Neural cell (in vitro differentiated cells): ENCODE results near the gene PCP2. TPM values are rescaled to one million over a fixed set of nuclear protein-coding genes. Genes with fewer than 3 reads are reported as not detected.

Source experiments
- H2AFZ ChIP-seq: fragments of 200-600, 300-800 bp; sonication (generic), shearing (Covaris generic); 2 replicates; pipeline ENCODE4 v1.6.0; 2014; ENCODE audit warnings: low read depth, mild to moderate bottlenecking, antibody characterized with exemption, low read length, moderate library complexity
- H3F3A ChIP-seq: fragments of 200-600 bp; shearing (Covaris generic); 2 replicates; pipeline ENCODE4 v1.6.1; 2016; ENCODE audit warnings: mild to moderate bottlenecking, moderate library complexity, mixed read lengths, antibody characterized with exemption, low read length; ENCODE audit not compliant: insufficient read depth, poor library complexity, severe bottlenecking
- H3K27ac ChIP-seq: fragments of 200-600, 300-800 bp; sonication (generic), shearing (Covaris generic); 2 replicates; pipeline ENCODE4 v1.5.1; 2014; ENCODE audit warnings: mild to moderate bottlenecking, low read length, moderate library complexity
- H3K27me3 ChIP-seq: fragments of 300-800, 200-600 bp; sonication (generic), shearing (Covaris generic); 2 replicates; pipeline ENCODE4 v1.6.0; 2014; ENCODE audit warnings: mild to moderate bottlenecking, low read depth, low read length, moderate library complexity; ENCODE audit not compliant: insufficient read depth
- H3K36me3 ChIP-seq: fragments of 300-800, 200-600 bp; sonication (generic), shearing (Covaris generic); 2 replicates; pipeline ENCODE4 v1.5.1; 2014; ENCODE audit warnings: mild to moderate bottlenecking, antibody characterized with exemption, low read length, moderate library complexity; ENCODE audit not compliant: insufficient read depth
- H3K4me2 ChIP-seq: fragments of 300-800, 200-600 bp; sonication (generic), shearing (Covaris generic); 2 replicates; pipeline ENCODE4 v1.6.0; 2014; ENCODE audit warnings: mild to moderate bottlenecking, low read length
- H3K4me3 ChIP-seq: fragments of 300-800, 200-600 bp; sonication (generic), shearing (Covaris generic); 2 replicates; pipeline ENCODE4 v1.5.1; 2014; ENCODE audit warnings: mild to moderate bottlenecking, low read length, moderate library complexity
- H3K79me2 ChIP-seq: fragments of 200-600 bp; shearing (Covaris generic); replicated peaks from 2 replicates; pipeline ENCODE4 v1.6.0; 2014; ENCODE audit warnings: mild to moderate bottlenecking, low read length, moderate library complexity; ENCODE audit not compliant: insufficient read depth
- H3K9ac ChIP-seq: fragments of 300-800, 200-600 bp; sonication (generic), shearing (Covaris generic); 2 replicates; pipeline ENCODE4 v1.6.1; 2016; ENCODE audit warnings: mild to moderate bottlenecking, low read length, mixed read lengths
- H3K9me2 ChIP-seq: fragments of 200-600 bp; shearing (Covaris generic); 2 replicates; pipeline ENCODE4 v1.6.1; 2016; ENCODE audit warnings: mild to moderate bottlenecking, low read length, mixed read lengths; ENCODE audit not compliant: insufficient read depth
- H3K9me3 ChIP-seq: fragments of 200-600, 300-800 bp; sonication (generic), shearing (Covaris generic); 2 replicates; pipeline ENCODE4 v1.6.1; 2016; ENCODE audit warnings: mild to moderate bottlenecking, mixed run types, low read length, moderate library complexity, mixed read lengths
- H4K20me1 ChIP-seq: fragments of 200-600 bp; shearing (Covaris generic); 2 replicates; pipeline ENCODE4 v1.6.1; 2016; ENCODE audit warnings: mild to moderate bottlenecking, mixed run types; ENCODE audit not compliant: insufficient read depth
- CTCF ChIP-seq: fragments of 450-650 bp; IDR thresholded peaks from 2 replicates; pipeline ENCODE4 v1.5.1; 2014; ENCODE audit warnings: antibody characterized with exemption, mild to moderate bottlenecking, moderate library complexity; ENCODE audit not compliant: poor library complexity, severe bottlenecking
- EP300 ChIP-seq: fragments of 450-650 bp; conservative IDR thresholded peaks from 2 replicates; pipeline ENCODE4 v1.6.1; 2014; ENCODE audit warnings: antibody characterized with exemption, mild to moderate bottlenecking, moderate library complexity; ENCODE audit not compliant: poor library complexity, severe bottlenecking
- EZH2 ChIP-seq: fragments of 200-600, 300-800 bp; shearing (Covaris generic), sonication (generic); IDR thresholded peaks from 2 replicates; pipeline ENCODE4 v1.6.1; 2014; ENCODE audit warnings: antibody characterized with exemption, low read length, borderline replicate concordance, mild to moderate bottlenecking; ENCODE audit not compliant: insufficient read depth, poor library complexity, severe bottlenecking
- MXI1 ChIP-seq: fragments of 450-650 bp; conservative IDR thresholded peaks from 2 replicates; pipeline ENCODE4 v1.6.1; 2014; ENCODE audit warnings: antibody characterized with exemption, mild to moderate bottlenecking; ENCODE audit not compliant: poor library complexity, severe bottlenecking
- POLR2AphosphoS5 ChIP-seq: IDR thresholded peaks from 2 replicates; pipeline ENCODE4 v1.6.1; 2012
- RAD21 ChIP-seq: fragments of 450-650 bp; conservative IDR thresholded peaks from 2 replicates; pipeline ENCODE4 v1.6.1; 2014; ENCODE audit warnings: antibody characterized with exemption, mild to moderate bottlenecking, moderate library complexity
- SMC3 ChIP-seq: fragments of 450-650 bp; conservative IDR thresholded peaks from 2 replicates; pipeline ENCODE4 v1.6.1; 2014; ENCODE audit warnings: antibody characterized with exemption, mild to moderate bottlenecking, moderate library complexity; ENCODE audit not compliant: poor library complexity
- polyA plus RNA-seq: library from polyadenylated mRNA; depleted of rRNA; stranded (reverse); fragments of >200 nt; gene quantifications from 2 replicates; pipeline ENCODE4 v1.2.3, GENCODE V29; 2014
- TF ChIP-seq, protein P1 (sequence below): IDR thresholded peaks from 2 replicates; pipeline ENCODE4 v1.6.1; 2012; ENCODE audit warnings: borderline replicate concordance

PCP2 gene
- polyA plus RNA-seq, 1 donor from 2014 or later = not detected

- Histone ChIP-seq H3K79me2 (no peaks in the 10 kb centered on the region), H2AFZ (no peak overlapping the region), H3K4me3 (no peak overlapping the region), H3K36me3 (no peaks in the 10 kb centered on the region), H3K9me2 (no peaks in the 10 kb centered on the region), H3K9me3 (no peaks in the 10 kb centered on the region), H3F3A (no peaks in the 10 kb centered on the region), H3K27me3 (no peaks in the 10 kb centered on the region), H4K20me1 (no peaks in the 10 kb centered on the region), H3K4me2 (no peak overlapping the region), H3K9ac (no peak overlapping the region), H3K27ac (no peak overlapping the region)
- no peak for TF ChIP-seq RAD21
- TF ChIP-seq CTCF = no peak
- no peak for TF ChIP-seq SMC3
- TF ChIP-seq POLR2AphosphoS5 = no peak
- no peak for TF ChIP-seq MXI1
These were observed 13.7 kb downstream of the PCP2 start for GRCh38 chr19:7619671-7620441.

GRCh38 chr19:7618771-7619510, 14.6 kb downstream of the PCP2 start:
- no peak overlapping the region for H2AFZ ChIP-seq
- H3K9ac ChIP-seq = no peak overlapping the region
- no peaks in the 10 kb centered on the region for H3K9me3 ChIP-seq
- no peaks in the 10 kb centered on the region for H3K27me3 ChIP-seq
- H3K4me2 ChIP-seq = no peak overlapping the region
- no peak overlapping the region for H3K4me3 ChIP-seq
- H3K36me3 ChIP-seq = no peaks in the 10 kb centered on the region
- no peak for TF ChIP-seq POLR2AphosphoS5
- no peak for TF ChIP-seq CTCF
- TF ChIP-seq EZH2 = no peak
- TF ChIP-seq, protein P1, sequence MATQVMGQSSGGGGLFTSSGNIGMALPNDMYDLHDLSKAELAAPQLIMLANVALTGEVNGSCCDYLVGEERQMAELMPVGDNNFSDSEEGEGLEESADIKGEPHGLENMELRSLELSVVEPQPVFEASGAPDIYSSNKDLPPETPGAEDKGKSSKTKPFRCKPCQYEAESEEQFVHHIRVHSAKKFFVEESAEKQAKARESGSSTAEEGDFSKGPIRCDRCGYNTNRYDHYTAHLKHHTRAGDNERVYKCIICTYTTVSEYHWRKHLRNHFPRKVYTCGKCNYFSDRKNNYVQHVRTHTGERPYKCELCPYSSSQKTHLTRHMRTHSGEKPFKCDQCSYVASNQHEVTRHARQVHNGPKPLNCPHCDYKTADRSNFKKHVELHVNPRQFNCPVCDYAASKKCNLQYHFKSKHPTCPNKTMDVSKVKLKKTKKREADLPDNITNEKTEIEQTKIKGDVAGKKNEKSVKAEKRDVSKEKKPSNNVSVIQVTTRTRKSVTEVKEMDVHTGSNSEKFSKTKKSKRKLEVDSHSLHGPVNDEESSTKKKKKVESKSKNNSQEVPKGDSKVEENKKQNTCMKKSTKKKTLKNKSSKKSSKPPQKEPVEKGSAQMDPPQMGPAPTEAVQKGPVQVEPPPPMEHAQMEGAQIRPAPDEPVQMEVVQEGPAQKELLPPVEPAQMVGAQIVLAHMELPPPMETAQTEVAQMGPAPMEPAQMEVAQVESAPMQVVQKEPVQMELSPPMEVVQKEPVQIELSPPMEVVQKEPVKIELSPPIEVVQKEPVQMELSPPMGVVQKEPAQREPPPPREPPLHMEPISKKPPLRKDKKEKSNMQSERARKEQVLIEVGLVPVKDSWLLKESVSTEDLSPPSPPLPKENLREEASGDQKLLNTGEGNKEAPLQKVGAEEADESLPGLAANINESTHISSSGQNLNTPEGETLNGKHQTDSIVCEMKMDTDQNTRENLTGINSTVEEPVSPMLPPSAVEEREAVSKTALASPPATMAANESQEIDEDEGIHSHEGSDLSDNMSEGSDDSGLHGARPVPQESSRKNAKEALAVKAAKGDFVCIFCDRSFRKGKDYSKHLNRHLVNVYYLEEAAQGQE = no peak
- TF ChIP-seq EP300 = no peak
- TF ChIP-seq MXI1 = no peak
- no peak for TF ChIP-seq SMC3
- no peaks in the 10 kb centered on the region for H3K79me2 ChIP-seq
- H3K9me2 ChIP-seq = no peaks in the 10 kb centered on the region
- no peak overlapping the region for H3K27ac ChIP-seq
- no peaks in the 10 kb centered on the region for H4K20me1 ChIP-seq
- H3F3A ChIP-seq = no peaks in the 10 kb centered on the region
